Fibroblast of lung (primary cell): ENCODE results near the gene KCNAB2. TPM values are rescaled to one million over a fixed set of nuclear protein-coding genes. Genes with fewer than 3 reads are reported as not detected.

Experiments used
- DNase-seq, 2 donors: peaks; one replicate each; pipeline versions ENCODE4 v3.0.0 to v3.0.0-alpha.2; 2010; ENCODE audit warnings: low read depth in 2 of 2
- H2AFZ ChIP-seq: 2 replicates; pipeline ENCODE4 v1.5.1; 2012; ENCODE audit warnings: low read length, control low read depth, inconsistent platforms
- H3K27ac ChIP-seq: 2 replicates; pipeline ENCODE4 v1.5.1; 2011; ENCODE audit warnings: low read length, control low read depth; ENCODE audit not compliant: insufficient read depth
- H3K27me3 ChIP-seq: 2 replicates; pipeline ENCODE4 v1.5.1; 2011; ENCODE audit warnings: mild to moderate bottlenecking, low read length; ENCODE audit not compliant: control insufficient read depth, insufficient read depth
- H3K36me3 ChIP-seq: 2 replicates; pipeline ENCODE4 v1.5.1; 2011; ENCODE audit warnings: low read length; ENCODE audit not compliant: control insufficient read depth, insufficient read depth
- H3K4me1 ChIP-seq: 2 replicates; pipeline ENCODE4 v1.5.1; 2011; ENCODE audit warnings: low read length; ENCODE audit not compliant: control insufficient read depth, insufficient read depth; ENCODE audit errors: extremely low read depth
- H3K4me2 ChIP-seq: 2 replicates; pipeline ENCODE4 v1.5.1; 2011; ENCODE audit warnings: low read length, control low read depth; ENCODE audit not compliant: insufficient read depth; ENCODE audit errors: extremely low read depth
- H3K4me3 ChIP-seq, 4 experiments: fragments of 200-600 bp in 1 of 4; sonication (generic) in 1 of 4; replicated peaks in 1 of 4; 2 replicates each; pipeline ENCODE4 v1.5.1; 2011 to 2016; ENCODE audit warnings: low read length in 4 of 4, low read depth in 3 of 4, mild to moderate bottlenecking in 3 of 4, control low read depth in 2 of 4, inconsistent platforms in 1 of 4, mixed read lengths in 1 of 4; ENCODE audit not compliant: insufficient read depth in 1 of 4; ENCODE audit errors: control extremely low read depth in 1 of 4
- H3K79me2 ChIP-seq: 2 replicates; pipeline ENCODE4 v1.5.1; 2012; ENCODE audit warnings: mild to moderate bottlenecking, low read length, inconsistent platforms; ENCODE audit not compliant: control insufficient read depth, insufficient read depth
- H3K9ac ChIP-seq: 2 replicates; pipeline ENCODE4 v1.5.1; 2011; ENCODE audit warnings: mild to moderate bottlenecking, low read length, control low read depth; ENCODE audit not compliant: insufficient read depth
- H3K9me3 ChIP-seq: 2 replicates; pipeline ENCODE4 v1.5.1; 2012; ENCODE audit warnings: low read depth, low read length; ENCODE audit not compliant: control insufficient read depth, insufficient read depth
- H4K20me1 ChIP-seq: 2 replicates; pipeline ENCODE4 v1.5.1; 2011; ENCODE audit warnings: low read length; ENCODE audit not compliant: control insufficient read depth, insufficient read depth; ENCODE audit errors: extremely low read depth
- CTCF ChIP-seq, 2 donors: IDR thresholded peaks in 1 of 2; conservative IDR thresholded peaks in 1 of 2; 1 replicate in 1 of 2; 2 replicates in 1 of 2; pipeline ENCODE4 v1.5.1; 2011 to 2012; ENCODE audit warnings: low read length in 2 of 2, control low read depth in 1 of 2, inconsistent platforms in 1 of 2, low read depth in 1 of 2, mild to moderate bottlenecking in 1 of 2
- EZH2 ChIP-seq: IDR thresholded peaks from 2 replicates; pipeline ENCODE4 v1.5.1; 2012; ENCODE audit warnings: low read length, control low read depth, mild to moderate bottlenecking; ENCODE audit errors: missing control alignments
- polyA plus RNA-seq, 2 donors: library from polyadenylated mRNA; depleted of rRNA in 1 of 2; stranded (reverse) in 1 of 2; unstranded in 1 of 2; fragments of >200 nt; gene quantifications; 2 replicates each; pipeline ENCODE4 v1.2.1, GENCODE V29; 2011 to 2012; ENCODE audit warnings: missing spikeins in 1 of 2
- total RNA-seq: library from RNA; depleted of rRNA; stranded (reverse); fragments of >200 nt; gene quantifications from 2 replicates; pipeline ENCODE4 v1.2.1, GENCODE V29; 2014

KCNAB2 gene
- total and polyA plus RNA-seq, 2 donors (not counting 1 experiment from before 2014, with no cell fraction given): 2.2 to 2.5 TPM

GRCh38 chr1:5998051-5998905 lies 47.4 kb upstream of the KCNAB2 start:
- H3K27ac ChIP-seq: no peak overlapping the region
- H3K4me2 ChIP-seq: no peak overlapping the region
- no peaks in the 10 kb centered on the region for H3K36me3 ChIP-seq
- no peaks in the 10 kb centered on the region for H4K20me1 ChIP-seq
- peaks cover 4% of the 10 kb centered on the region for H3K4me1 ChIP-seq
- H3K9me3 ChIP-seq: no peaks in the 10 kb centered on the region
- TF ChIP-seq CTCF (conservative IDR thresholded peaks at IDR 0.05 in 1 of 2, IDR thresholded peaks at IDR 0.05 in 1 of 2; ENCODE audit: low read depth in 1 of 2, low read length in 2 of 2): no peak
- TF ChIP-seq EZH2: no peak
- H3K4me3 ChIP-seq: no peak overlapping the region
- no peak overlapping the region for H3K9ac ChIP-seq
- no peaks in the 10 kb centered on the region for H3K27me3 ChIP-seq
- H3K79me2 ChIP-seq: no peaks in the 10 kb centered on the region
- DNase-seq: no peak
- H2AFZ ChIP-seq: no peak overlapping the region

GRCh38 chr1:5998906-5999301 lies 46.8 kb upstream of the KCNAB2 start:
- Histone ChIP-seq H2AFZ (no peak overlapping the region), H4K20me1 (no peaks in the 10 kb centered on the region), H3K9me3 (no peaks in the 10 kb centered on the region), H3K27me3 (no peaks in the 10 kb centered on the region), H3K36me3 (no peaks in the 10 kb centered on the region), H3K27ac (no peak overlapping the region), H3K79me2 (no peaks in the 10 kb centered on the region), H3K9ac (no peak overlapping the region), H3K4me1 (no peaks in the 10 kb centered on the region), H3K4me3 (no peak overlapping the region), H3K4me2 (no peak overlapping the region)
- DNase-seq: no peak
- TF ChIP-seq CTCF (conservative IDR thresholded peaks at IDR 0.05 in 1 of 2, IDR thresholded peaks at IDR 0.05 in 1 of 2; ENCODE audit: low read depth in 1 of 2, low read length in 2 of 2): no peak
- no peak for TF ChIP-seq EZH2

GRCh38 chr1:5999711-6000443 lies 45.8 kb upstream of the KCNAB2 start:
- Histone ChIP-seq H3K27me3 (no peaks in the 10 kb centered on the region), H3K36me3 (no peaks in the 10 kb centered on the region), H3K27ac (no peak overlapping the region), H3K4me2 (no peak overlapping the region), H3K4me1 (no peaks in the 10 kb centered on the region), H4K20me1 (no peaks in the 10 kb centered on the region), H3K9me3 (no peaks in the 10 kb centered on the region), H3K4me3 (no peak overlapping the region), H3K79me2 (no peaks in the 10 kb centered on the region), H2AFZ (no peak overlapping the region), H3K9ac (no peak overlapping the region)
- no peak for DNase-seq
- TF ChIP-seq CTCF (conservative IDR thresholded peaks at IDR 0.05 in 1 of 2, IDR thresholded peaks at IDR 0.05 in 1 of 2; ENCODE audit: low read depth in 1 of 2, low read length in 2 of 2) (no peak), EZH2 (no peak)
